Measurements from ENCODE around the gene KCNIP4.

DNA sequence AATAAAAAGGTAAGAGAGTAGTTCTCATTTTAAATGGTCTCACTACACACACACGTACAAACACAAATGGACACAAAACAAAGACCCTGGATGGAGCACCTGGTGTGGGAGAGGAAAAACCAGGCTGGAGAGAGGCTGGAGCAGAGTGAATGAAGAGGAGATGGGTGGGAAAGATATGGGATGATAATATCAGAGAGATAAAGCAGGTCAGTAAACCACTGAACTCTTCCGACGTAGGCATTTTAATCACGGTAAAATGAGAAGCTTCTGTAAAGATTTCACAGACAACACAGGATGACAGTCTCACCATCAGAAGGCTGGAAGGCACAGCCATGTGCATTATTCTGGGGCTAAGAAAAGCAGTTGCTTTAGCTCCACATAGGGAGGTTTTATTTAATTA lies 532.8 kb downstream of the KCNIP4 start:
- TF ChIP-seq, protein P1, sequence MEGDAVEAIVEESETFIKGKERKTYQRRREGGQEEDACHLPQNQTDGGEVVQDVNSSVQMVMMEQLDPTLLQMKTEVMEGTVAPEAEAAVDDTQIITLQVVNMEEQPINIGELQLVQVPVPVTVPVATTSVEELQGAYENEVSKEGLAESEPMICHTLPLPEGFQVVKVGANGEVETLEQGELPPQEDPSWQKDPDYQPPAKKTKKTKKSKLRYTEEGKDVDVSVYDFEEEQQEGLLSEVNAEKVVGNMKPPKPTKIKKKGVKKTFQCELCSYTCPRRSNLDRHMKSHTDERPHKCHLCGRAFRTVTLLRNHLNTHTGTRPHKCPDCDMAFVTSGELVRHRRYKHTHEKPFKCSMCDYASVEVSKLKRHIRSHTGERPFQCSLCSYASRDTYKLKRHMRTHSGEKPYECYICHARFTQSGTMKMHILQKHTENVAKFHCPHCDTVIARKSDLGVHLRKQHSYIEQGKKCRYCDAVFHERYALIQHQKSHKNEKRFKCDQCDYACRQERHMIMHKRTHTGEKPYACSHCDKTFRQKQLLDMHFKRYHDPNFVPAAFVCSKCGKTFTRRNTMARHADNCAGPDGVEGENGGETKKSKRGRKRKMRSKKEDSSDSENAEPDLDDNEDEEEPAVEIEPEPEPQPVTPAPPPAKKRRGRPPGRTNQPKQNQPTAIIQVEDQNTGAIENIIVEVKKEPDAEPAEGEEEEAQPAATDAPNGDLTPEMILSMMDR (conservative IDR thresholded peaks at IDR 0.05; ENCODE audit: low read depth in 2 of 2), result no peak
- no peak for TF ChIP-seq EZH2 (IDR thresholded peaks at IDR 0.05; ENCODE audit: low read depth, unreplicated experiment)
- TF ChIP-seq EZH2phosphoT487 (IDR thresholded peaks at IDR 0.05; ENCODE audit: unreplicated experiment), result no peak
